Cardiac muscle cell (in vitro differentiated cells and primary cell): ENCODE results near the gene GHR. TPM values are rescaled to one million over a fixed set of nuclear protein-coding genes. Genes with fewer than 3 reads are reported as not detected.

ENCODE experiments used
- DNase-seq, 2 donors: peaks; one replicate each; pipeline versions ENCODE4 v3.0.0 to v3.0.0-alpha.2; 2010 to 2017; ENCODE audit warnings: low read depth in 1 of 2, low spot score in 1 of 2
- H3K27ac ChIP-seq: fragments of 200-600 bp; sonication (generic); 2 replicates; pipeline ENCODE4 v1.5.1; 2016
- H3K27me3 ChIP-seq: fragments of 200-600 bp; sonication (generic); 2 replicates; pipeline ENCODE4 v1.6.0; 2016; ENCODE audit warnings: control low read depth
- H3K36me3 ChIP-seq: fragments of 200-600 bp; sonication (generic); 2 replicates; pipeline ENCODE4 v1.5.1; 2016; ENCODE audit warnings: control low read depth
- H3K4me1 ChIP-seq: fragments of 200-600 bp; sonication (generic); 2 replicates; pipeline ENCODE4 v1.8.1; 2017; ENCODE audit warnings: low read depth, mild to moderate bottlenecking, mixed run types
- H3K4me3 ChIP-seq: fragments of 200-600 bp; sonication (generic); 2 replicates; pipeline ENCODE4 v1.5.1; 2016; ENCODE audit warnings: mild to moderate bottlenecking
- H3K9me3 ChIP-seq: fragments of 200-600 bp; sonication (generic); 2 replicates; pipeline ENCODE4 v1.5.1; 2017; ENCODE audit warnings: low read depth, mild to moderate bottlenecking, control low read depth
- CTCF ChIP-seq: IDR thresholded peaks from 2 replicates; pipeline ENCODE4 v1.5.1; 2012; ENCODE audit warnings: low read depth, mild to moderate bottlenecking, low read length
- polyA plus RNA-seq: library from polyadenylated mRNA; unstranded; fragments of >200 nt; fragmentation: Nextera tagmentation; extraction: Ambion mirVana; gene quantifications from 2 replicates; pipeline ENCODE4 v1.2.1, GENCODE V29; 2016
- total RNA-seq: library from RNA; depleted of rRNA; stranded (reverse); fragments of >200 nt; gene quantifications from 2 replicates; pipeline ENCODE4 v1.2.3, GENCODE V29; 2016

The GHR gene
- total and polyA plus RNA-seq, 2 experiments from 2014 or later = 2.9 to 3.9 TPM

- Histone ChIP-seq H3K9me3 (no peaks in the 10 kb centered on the region), H3K27ac (no peak within 1 kb of the TSS), H3K36me3 (no peaks in the 10 kb centered on the region), H3K4me1 (no peaks in the 10 kb centered on the region), H3K27me3 (no peaks in the 10 kb centered on the region), H3K4me3 (peak within 1 kb of the TSS; percentile 30)
- TF ChIP-seq CTCF = no peak
- DNase-seq = peak; percentile 19 to 47
These were observed 333.7 kb downstream of the GHR start, which contains the start of gene CCDC152 for GRCh38 chr5:42756606-42757601. TSS of gene CCDC152 (plus strand) at chr5:42756818. CDS start at chr5:42759122, 2,304 bp downstream.

- TF ChIP-seq CTCF = no peak
- no peak for DNase-seq
- no peaks in the 10 kb centered on the region for H3K36me3 ChIP-seq
- H3K4me1 ChIP-seq = no peaks in the 10 kb centered on the region
- H3K9me3 ChIP-seq = no peaks in the 10 kb centered on the region
- H3K27me3 ChIP-seq = no peaks in the 10 kb centered on the region
- no peak overlapping the region for H3K27ac ChIP-seq
- no peak overlapping the region for H3K4me3 ChIP-seq
These were observed 336.2 kb downstream of the GHR start for GRCh38 chr5:42759456-42759855.

- Histone ChIP-seq H3K4me3 (no peak overlapping the region), H3K36me3 (no peaks in the 10 kb centered on the region), H3K27ac (no peak overlapping the region), H3K9me3 (no peaks in the 10 kb centered on the region), H3K27me3 (no peaks in the 10 kb centered on the region), H3K4me1 (no peaks in the 10 kb centered on the region)
- DNase-seq = no peak
- no peak for TF ChIP-seq CTCF
These were observed 337.2 kb downstream of the GHR start for GRCh38 chr5:42760426-42760825.

GRCh38 chr5:42761791-42762190 is 338.6 kb downstream of the GHR start:
- no peak for TF ChIP-seq CTCF
- Histone ChIP-seq H3K4me3 (no peak overlapping the region), H3K27ac (no peak overlapping the region), H3K27me3 (no peaks in the 10 kb centered on the region), H3K4me1 (no peaks in the 10 kb centered on the region), H3K9me3 (no peaks in the 10 kb centered on the region), H3K36me3 (no peaks in the 10 kb centered on the region)
- no peak for DNase-seq

- no peak overlapping the region for H3K27ac ChIP-seq
- H3K4me3 ChIP-seq = no peak overlapping the region
- TF ChIP-seq CTCF = peak; percentile 40
- no peaks in the 10 kb centered on the region for H3K36me3 ChIP-seq
- H3K9me3 ChIP-seq = no peaks in the 10 kb centered on the region
- no peaks in the 10 kb centered on the region for H3K4me1 ChIP-seq
- H3K27me3 ChIP-seq = no peaks in the 10 kb centered on the region
- peak; percentile 40 to 60 for DNase-seq
These were observed 344.4 kb downstream of the GHR start for GRCh38 chr5:42767491-42768105.
